C4-2B (cell line): ENCODE measurements around the gene PSMB5.

ENCODE experiments used
- CTCF ChIP-seq: fragments of 450-650 bp; conservative IDR thresholded peaks from 2 replicates; pipeline ENCODE4 v1.5.1; 2017; ENCODE audit warnings: mild to moderate bottlenecking
- ZFX ChIP-seq: fragments of 450-650 bp; IDR thresholded peaks from 2 replicates; pipeline ENCODE4 v1.6.1; 2017

GRCh38 chr14:23002592-23002991 lies 32.1 kb downstream of the PSMB5 start:
- TF ChIP-seq CTCF (no peak), ZFX (no peak)
